Heart left ventricle (tissue), 16 donors: ENCODE data around the gene DENND5A. TPM values are rescaled to one million over a fixed set of nuclear protein-coding genes. Genes with fewer than 3 reads are reported as not detected.
"Not testable (repeated sequence)": the region's sequence is repeated elsewhere in the genome, so short reads cannot be mapped to it uniquely, and the experiment has no call there.

Source experiments
- ATAC-seq, 4 donors: fragments of 200-7000 bp; cut with Tn5 transposase; one replicate each; pipeline ENCODE4 v1.9.1; 2020 to 2022; ENCODE audit warnings: moderate library complexity in 4 of 4, mild to moderate bottlenecking in 3 of 4, moderate number of reproducible peaks in 1 of 4
- DNase-seq, 5 donors: peaks; one replicate each; pipeline ENCODE4 v3.0.0-alpha.2; 2020
- H3K27ac ChIP-seq, 12 donors: fragments of 200-600 bp; sonication (generic) in 4 of 12; one replicate each; pipeline versions ENCODE4 v1.5.0 to v1.8.0; 2016 to 2022; ENCODE audit warnings: mild to moderate bottlenecking in 2 of 12
- H3K27me3 ChIP-seq, 9 donors: fragments of 200-600 bp; sonication (generic) in 2 of 9; one replicate each; pipeline versions ENCODE4 v1.5.1 to v1.8.0; 2016 to 2022; ENCODE audit warnings: mild to moderate bottlenecking in 3 of 9
- H3K36me3 ChIP-seq, 9 donors: fragments of 200-600 bp; sonication (generic) in 2 of 9; one replicate each; pipeline versions ENCODE4 v1.5.0 to v1.8.0; 2018 to 2022; ENCODE audit warnings: mild to moderate bottlenecking in 2 of 9
- H3K4me1 ChIP-seq, 12 donors: fragments of 200-600 bp; sonication (generic) in 4 of 12; one replicate each; pipeline versions ENCODE4 v1.5.0 to v1.8.0; 2016 to 2022; ENCODE audit warnings: mild to moderate bottlenecking in 3 of 12
- H3K4me3 ChIP-seq, 12 donors: fragments of 200-600 bp; sonication (generic) in 4 of 12; one replicate each; pipeline versions ENCODE4 v1.5.0 to v1.8.0; 2017 to 2022; ENCODE audit warnings: mild to moderate bottlenecking in 9 of 12, moderate library complexity in 4 of 12
- H3K9me3 ChIP-seq, 12 donors: fragments of 200-600 bp; sonication (generic) in 4 of 12; one replicate each; pipeline versions ENCODE4 v1.5.0 to v1.8.0; 2016 to 2022; ENCODE audit warnings: mild to moderate bottlenecking in 1 of 12
- CTCF ChIP-seq, 12 donors: fragments of 200-600 bp; sonication (generic) in 4 of 12; IDR thresholded peaks; one replicate each; pipeline versions ENCODE4 v1.5.0 to v1.8.0; 2018 to 2022; ENCODE audit warnings: antibody characterized with exemption in 12 of 12, mild to moderate bottlenecking in 5 of 12
- POLR2A ChIP-seq, 2 donors: fragments of 450-650 bp; IDR thresholded peaks; one replicate each; pipeline ENCODE4 v1.6.1; 2017; ENCODE audit warnings: antibody characterized with exemption in 2 of 2, mild to moderate bottlenecking in 2 of 2, moderate library complexity in 2 of 2
- WGBS, 4 donors: extraction: QIAGEN DNeasy Blood & Tissue Kit in 2 of 4; methylation state at CpG; one replicate each; pipeline versions ENCODE4 v1.1.5 to v1.1.7; 2013 to 2018; 5-methylcytosine and 5-hydroxymethylcytosine counted together
- intact Hi-C, 10 donors: fragments of 100-400 bp; cut with DNase I; formaldehyde crosslinking; loops; one replicate each; pipeline versions ENCODE4 v1.11.1 to v1.14.2; 2022
- polyA plus RNA-seq, 2 donors: library from polyadenylated mRNA; stranded (reverse); fragments of 200-250 nt; gene quantifications; one replicate each; pipeline ENCODE4 v1.2.3, GENCODE V29; 2013
- total RNA-seq, 9 donors: library from RNA; depleted of rRNA in 2 of 9; stranded (reverse); fragments of >200 nt in 2 of 9; fragmentation: NEBNext Ultra II Directional in 3 of 9; extraction: Animal tissue kit (Norgen Biotek cat#: 25700) in 3 of 9; gene quantifications; one replicate each; pipeline versions ENCODE4 v1.1.0 to v1.2.4, GENCODE V29; 2016 to 2023
- donor health status: ischemic (EF 13 %, LVEDD 7.1; RV severe dilation, severe dysfunction).
- donor health status: healthy with polysubstance abuse.
- donor health status: DM: no; HTN: yes; CAD: no.
- donor health status: DM: no; HTN: no; CAD: no.
- donor health status: ischemic (EF 25% LVEDD 6.9; RV normal size, moderate dysfunction).
- donor health status: ischemic (EF 25% LVEDD 5.7; RV mildly dilated, moderate dysfunction).
- donor health status: healthy.
- donor health status: DM: yes; HTN: yes; CAD: no.
- donor health status: ischemic (EF 35%, LVEDD 5.7; RV mildly dilated, moderate dysfunction).
- donor health status: nonischemic (EF 11% LVEDD 7.7; RV severe dilation, severe dysfunction).
- donor health status: DM: yes; HTN: yes; CAD: no.
- donor health status: PGD.
- donor health status: ischemic (EF 29% LVEDD 5.4; RV normal size, mild dysfunction).
- donor health status: nonischemic (EF 23%, LVEDD 6.1; RV moderate dilation, normal function).

DENND5A gene
- total and polyA plus RNA-seq, 11 donors = 44.5 to 175 (median 113) TPM

DNA sequence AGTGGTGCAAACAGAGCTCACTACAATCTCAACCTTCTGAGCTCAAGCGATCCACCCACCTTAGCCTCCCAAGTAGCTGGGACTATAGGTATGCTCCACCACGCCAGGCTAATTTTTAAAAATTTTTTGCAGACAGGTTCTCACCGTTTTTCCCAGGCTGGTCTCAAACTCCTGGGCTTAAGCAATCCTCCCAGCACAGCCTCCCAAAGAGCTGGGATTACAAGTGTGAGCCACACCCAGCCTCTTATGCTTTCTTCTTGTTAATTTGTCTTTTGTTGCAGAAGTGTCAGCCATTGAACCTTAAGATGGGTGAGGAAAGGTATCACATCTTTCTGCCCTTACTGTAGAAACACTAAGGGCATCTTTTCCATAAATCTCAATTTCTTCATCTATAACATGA is 34.9 kb downstream of the DENND5A start:
- H3K4me3 ChIP-seq = no peak overlapping the region
- DNase-seq (no peak), ATAC-seq (no peak)
- no peaks in the 10 kb centered on the region for H3K27me3 ChIP-seq
- peak overlapping the region in 2 of 12 donors; percentile 77 to 86 for H3K27ac ChIP-seq
- H3K4me1 ChIP-seq = peaks cover 0 to 59% (median 46%) of the 10 kb centered on the region in 12 donors
- no peaks in the 10 kb centered on the region for H3K9me3 ChIP-seq
- 86 to 88% (median 87%) methylated on average over 3 of the region's 3 CpGs for WGBS, 4 donors
- peaks cover 0 to 3% (median 0%) of the 10 kb centered on the region in 9 donors for H3K36me3 ChIP-seq
- no peak for TF ChIP-seq POLR2A (IDR thresholded peaks at IDR 0.05)
- no peak for TF ChIP-seq CTCF (IDR thresholded peaks at IDR 0.05)
- intact Hi-C loops = no loop called here

DNA sequence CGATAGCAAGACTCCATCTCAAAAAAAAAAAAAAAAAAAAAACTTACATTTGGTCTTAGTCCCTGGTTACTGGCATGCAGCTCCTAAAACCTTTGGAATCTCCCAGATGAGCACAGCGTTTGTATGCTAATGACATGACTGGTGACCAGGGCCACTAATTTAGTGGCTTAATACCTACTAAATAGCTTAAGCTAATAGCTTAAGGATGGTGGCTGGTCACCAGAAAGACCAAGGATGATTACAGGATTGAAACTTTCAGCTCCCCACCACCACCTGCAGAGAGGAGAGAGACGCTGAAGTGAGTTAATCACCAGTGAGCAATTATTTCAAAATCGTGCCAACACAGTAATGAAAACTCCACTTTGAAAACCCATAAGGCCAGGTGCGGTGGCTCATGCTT is 37.1 kb downstream of the DENND5A start:
- H3K27me3 ChIP-seq = no peaks in the 10 kb centered on the region
- intact Hi-C loops = no loop called here
- no peak for TF ChIP-seq POLR2A (IDR thresholded peaks at IDR 0.05)
- no peak for TF ChIP-seq CTCF (IDR thresholded peaks at IDR 0.05)
- H3K9me3 ChIP-seq = no peaks in the 10 kb centered on the region
- WGBS, 4 donors = 73 to 85% (median 77%) methylated on average over 5 of the region's 5 CpGs
- H3K4me1 ChIP-seq = peaks cover 0 to 58% (median 43%) of the 10 kb centered on the region in 12 donors
- H3K27ac ChIP-seq = no peak overlapping the region
- DNase-seq = no peak
- no peaks in the 10 kb centered on the region for H3K36me3 ChIP-seq
- no peak for ATAC-seq
- no peak overlapping the region for H3K4me3 ChIP-seq

- H3K36me3 ChIP-seq = no peaks in the 10 kb centered on the region
- no peak overlapping the region for H3K27ac ChIP-seq
- ATAC-seq (no peak), DNase-seq (no peak)
- H3K27me3 ChIP-seq = no peaks in the 10 kb centered on the region
- intact Hi-C loops = no loop called here
- peaks cover 0 to 51% (median 24%) of the 10 kb centered on the region in 12 donors for H3K4me1 ChIP-seq
- no peak for TF ChIP-seq CTCF (IDR thresholded peaks at IDR 0.05)
- no peak for TF ChIP-seq POLR2A (IDR thresholded peaks at IDR 0.05)
- WGBS, 4 donors = 93 to 100% (median 99%) methylated on average over 1 of the region's 1 CpG
- H3K4me3 ChIP-seq = no peak overlapping the region
- H3K9me3 ChIP-seq = no peaks in the 10 kb centered on the region
Measured at GRCh38 chr11:9225748-9226298, 39.3 kb downstream of the DENND5A start.

DNA sequence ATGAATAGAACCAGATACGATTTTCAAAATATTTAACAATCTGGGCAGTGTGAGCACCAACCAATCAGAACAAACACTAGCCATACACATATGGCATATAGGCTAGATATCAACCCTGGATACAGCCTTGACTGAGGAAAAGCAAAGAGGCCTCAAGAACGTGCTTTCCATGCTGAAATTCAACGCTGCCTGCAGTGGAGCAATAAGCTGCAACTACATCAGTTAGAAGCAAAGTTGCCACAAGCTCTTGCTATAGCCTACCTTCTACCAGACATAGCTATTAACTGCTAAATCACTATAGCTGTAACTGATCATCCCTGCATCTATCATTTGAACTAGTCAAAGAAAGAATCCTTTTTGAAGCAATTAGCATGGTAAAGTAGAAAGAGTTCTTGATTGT is 42.5 kb downstream of the DENND5A start:
- WGBS, 4 donors = 40 to 53% (median 45%) methylated on average over 3 of the region's 3 CpGs
- TF ChIP-seq CTCF (IDR thresholded peaks at IDR 0.05) = no peak
- TF ChIP-seq POLR2A (IDR thresholded peaks at IDR 0.05) = no peak
- Histone ChIP-seq H3K4me3 (no peak overlapping the region), H3K9me3 (no peaks in the 10 kb centered on the region), H3K27me3 (no peaks in the 10 kb centered on the region), H3K27ac (no peak overlapping the region), H3K4me1 (peaks cover 0 to 38% (median 9%) of the 10 kb centered on the region in 12 donors), H3K36me3 (no peaks in the 10 kb centered on the region)
- DNase-seq (no peak), ATAC-seq (no peak)
- intact Hi-C loops = no loop called here

- 96 to 100% (median 98%) methylated on average over 9 of the region's 9 CpGs for WGBS, 4 donors
Measured at GRCh38 chr11:9220853-9221252, 44.3 kb downstream of the DENND5A start.

More at GRCh38 chr11:9220853-9221252, 44.3 kb downstream of the DENND5A start:
- H3K4me1 ChIP-seq = peaks cover 0 to 41% (median 11%) of the 10 kb centered on the region in 12 donors
- intact Hi-C loops, H3K36me3 ChIP-seq, ATAC-seq, H3K27me3 ChIP-seq, H3K9me3 ChIP-seq, DNase-seq, H3K27ac ChIP-seq, H3K4me3 ChIP-seq: not testable (repeated sequence)
